ENCODE results near the gene AOAH. TPM values are rescaled to one million over a fixed set of nuclear protein-coding genes. Genes with fewer than 3 reads are reported as not detected.

Gene AOAH
- total RNA-seq, 1 donor from 2014 or later: 0.40 TPM

- no peak overlapping the region for H3K27ac Mint-ChIP-seq
- no peaks in the 10 kb centered on the region for H3K27me3 Mint-ChIP-seq (ENCODE audit: low read depth)
- H3K4me1 Mint-ChIP-seq: peaks cover 10% of the 10 kb centered on the region
- H3K4me3 Mint-ChIP-seq: no peak overlapping the region
- DNase-seq (ENCODE audit: low spot score in 2 of 2, unreplicated experiment in 2 of 2): no peak
- TF ChIP-seq CTCF (IDR thresholded peaks at IDR 0.05; ENCODE audit: unreplicated experiment): no peak
- H3K9me3 Mint-ChIP-seq: no peaks in the 10 kb centered on the region
- no peaks in the 10 kb centered on the region for H3K36me3 Mint-ChIP-seq
These were observed 193.8 kb downstream of the AOAH start for GRCh38 chr7:36530456-36530855.

- Mint-ChIP-seq H3K4me1 (peaks cover 13% of the 10 kb centered on the region), H3K9me3 (no peaks in the 10 kb centered on the region), H3K4me3 (no peak overlapping the region)
These were observed 196.8 kb downstream of the AOAH start for GRCh38 chr7:36527549-36527913.

GRCh38 chr7:36526863-36527548, 197.3 kb downstream of the AOAH start:
- Mint-ChIP-seq H3K4me1 (peaks cover 13% of the 10 kb centered on the region), H3K9me3 (no peaks in the 10 kb centered on the region), H3K36me3 (no peaks in the 10 kb centered on the region), H3K4me3 (no peak overlapping the region), H3K27ac (no peak overlapping the region), H3K27me3 (ENCODE audit: low read depth) (no peaks in the 10 kb centered on the region)
- no peak for DNase-seq (ENCODE audit: low spot score in 2 of 2, unreplicated experiment in 2 of 2)
- TF ChIP-seq CTCF (IDR thresholded peaks at IDR 0.05; ENCODE audit: unreplicated experiment): no peak

More at GRCh38 chr7:36527549-36527913, 196.8 kb downstream of the AOAH start:
- no peak for TF ChIP-seq CTCF (IDR thresholded peaks at IDR 0.05; ENCODE audit: unreplicated experiment)
- no peak for DNase-seq (ENCODE audit: low spot score in 2 of 2, unreplicated experiment in 2 of 2)
- no peaks in the 10 kb centered on the region for H3K36me3 Mint-ChIP-seq
- H3K27ac Mint-ChIP-seq: no peak overlapping the region
- no peaks in the 10 kb centered on the region for H3K27me3 Mint-ChIP-seq (ENCODE audit: low read depth)

- no peak overlapping the region for H3K4me3 Mint-ChIP-seq
- no peaks in the 10 kb centered on the region for H3K36me3 Mint-ChIP-seq
- no peak overlapping the region for H3K27ac Mint-ChIP-seq
- DNase-seq (ENCODE audit: low spot score in 2 of 2, unreplicated experiment in 2 of 2): no peak
- H3K4me1 Mint-ChIP-seq: peaks cover 22% of the 10 kb centered on the region
- H3K9me3 Mint-ChIP-seq: no peaks in the 10 kb centered on the region
- no peak for TF ChIP-seq CTCF (IDR thresholded peaks at IDR 0.05; ENCODE audit: unreplicated experiment)
- H3K27me3 Mint-ChIP-seq (ENCODE audit: low read depth): no peaks in the 10 kb centered on the region
These were observed 200.8 kb downstream of the AOAH start for GRCh38 chr7:36523371-36524101.

GRCh38 chr7:36522453-36523007, 201.8 kb downstream of the AOAH start:
- H3K27me3 Mint-ChIP-seq (ENCODE audit: low read depth): no peaks in the 10 kb centered on the region
- H3K27ac Mint-ChIP-seq: no peak overlapping the region
- peaks cover 22% of the 10 kb centered on the region for H3K4me1 Mint-ChIP-seq
- DNase-seq (ENCODE audit: low spot score in 2 of 2, unreplicated experiment in 2 of 2): no peak
- no peak overlapping the region for H3K4me3 Mint-ChIP-seq
- H3K9me3 Mint-ChIP-seq: no peaks in the 10 kb centered on the region
- H3K36me3 Mint-ChIP-seq: no peaks in the 10 kb centered on the region
- no peak for TF ChIP-seq CTCF (IDR thresholded peaks at IDR 0.05; ENCODE audit: unreplicated experiment)
